WTC11 (cell line): ENCODE results near the gene SARDH.

Experiments
- ATF1 ChIP-seq: sonication (generic); formaldehyde crosslinking; IDR thresholded peaks from 2 replicates; pipeline ENCODE4 v1.8.1; 2023; ENCODE audit warnings: mild to moderate bottlenecking, moderate library complexity, missing genetic modification reagents
- CREM ChIP-seq: sonication (generic); formaldehyde crosslinking; IDR thresholded peaks from 2 replicates; pipeline ENCODE4 v1.8.1; 2022; ENCODE audit warnings: mild to moderate bottlenecking, missing genetic modification reagents, moderate library complexity
- ELF4 ChIP-seq: sonication (generic); formaldehyde crosslinking; IDR thresholded peaks from 2 replicates; pipeline ENCODE4 v1.8.1; 2022; ENCODE audit warnings: low read depth, mild to moderate bottlenecking, moderate library complexity, missing genetic modification reagents
- HMGXB4 ChIP-seq: sonication (generic); formaldehyde crosslinking; IDR thresholded peaks from 2 replicates; pipeline ENCODE4 v1.8.1; 2023; ENCODE audit warnings: mild to moderate bottlenecking, moderate library complexity, missing genetic modification reagents
- IRF2 ChIP-seq: sonication (generic); formaldehyde crosslinking; IDR thresholded peaks from 2 replicates; pipeline ENCODE4 v1.8.0; 2022; ENCODE audit warnings: low read depth, missing genetic modification reagents, borderline replicate concordance
- MAX ChIP-seq: sonication (generic); formaldehyde crosslinking; IDR thresholded peaks from 2 replicates; pipeline ENCODE4 v1.8.0; 2022; ENCODE audit warnings: mild to moderate bottlenecking, missing genetic modification reagents
- MYBL2 ChIP-seq: sonication (generic); formaldehyde crosslinking; IDR thresholded peaks from 2 replicates; pipeline ENCODE4 v1.8.1; 2023; ENCODE audit warnings: mild to moderate bottlenecking, moderate library complexity, missing genetic modification reagents
- NR1H2 ChIP-seq: sonication (generic); formaldehyde crosslinking; IDR thresholded peaks from 2 replicates; pipeline ENCODE4 v1.9.0; 2021; ENCODE audit warnings: mild to moderate bottlenecking, moderate library complexity, missing genetic modification reagents
- TF ChIP-seq, protein P1 (sequence below): fragments of 200-600 bp; IDR thresholded peaks from 2 replicates; pipeline ENCODE4 v1.8.0; 2022; ENCODE audit warnings: antibody characterized with exemption
- TF ChIP-seq, protein P2 (sequence below): sonication (generic); formaldehyde crosslinking; IDR thresholded peaks from 2 replicates; pipeline ENCODE4 v1.8.0; 2023; ENCODE audit warnings: missing genetic modification reagents
- TF ChIP-seq, protein P3 (sequence below): sonication (generic); formaldehyde crosslinking; IDR thresholded peaks from 2 replicates; pipeline ENCODE4 v1.8.1; 2023; ENCODE audit warnings: mild to moderate bottlenecking, missing genetic modification reagents
- TF ChIP-seq, protein P4 (sequence below): fragments of 250-450 bp; sonication (Bioruptor Pico); IDR thresholded peaks from 2 replicates; pipeline ENCODE4 v2.1.2; 2022; ENCODE audit warnings: mild to moderate bottlenecking, moderate library complexity
- TF ChIP-seq, protein P5 (sequence below): sonication (generic); formaldehyde crosslinking; IDR thresholded peaks from 2 replicates; pipeline ENCODE4 v1.8.1; 2022; ENCODE audit warnings: low read depth, missing genetic modification reagents, borderline replicate concordance
- TF ChIP-seq, protein P6 (sequence below): sonication (generic); formaldehyde crosslinking; IDR thresholded peaks from 2 replicates; pipeline ENCODE4 v1.8.0; 2023; ENCODE audit warnings: mild to moderate bottlenecking, missing genetic modification reagents

DNA sequence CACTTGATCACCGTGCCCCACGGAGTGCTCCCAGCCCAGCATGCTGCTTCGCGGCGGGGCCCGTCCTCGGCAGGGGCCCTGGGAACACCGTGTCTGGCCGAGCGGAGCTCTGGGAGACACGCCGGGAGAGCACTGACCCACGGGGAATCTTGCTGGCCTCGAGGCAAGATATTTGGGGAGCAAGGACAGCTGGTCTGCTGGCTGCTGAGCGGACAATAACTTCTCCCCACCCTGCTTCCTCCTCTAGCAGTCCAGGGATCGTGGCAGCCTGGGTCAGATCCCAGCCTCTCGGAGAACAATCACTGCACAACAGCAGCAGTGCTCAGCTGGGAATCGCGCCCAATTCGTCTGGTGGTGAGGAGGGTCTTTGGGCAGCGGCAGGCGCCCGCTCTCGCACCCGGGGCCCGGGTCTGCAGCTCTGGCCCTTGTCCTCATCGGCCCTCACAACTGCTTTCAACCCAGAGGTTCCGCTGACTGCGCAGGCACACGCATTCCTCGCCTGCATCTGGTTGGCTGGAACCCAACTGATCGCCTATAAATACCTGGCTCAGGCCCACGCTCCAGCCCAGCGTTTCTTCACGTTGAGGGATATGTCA is 58.6 kb downstream of the SARDH start:
- TF ChIP-seq HMGXB4 = no peak
- TF ChIP-seq, protein P1, sequence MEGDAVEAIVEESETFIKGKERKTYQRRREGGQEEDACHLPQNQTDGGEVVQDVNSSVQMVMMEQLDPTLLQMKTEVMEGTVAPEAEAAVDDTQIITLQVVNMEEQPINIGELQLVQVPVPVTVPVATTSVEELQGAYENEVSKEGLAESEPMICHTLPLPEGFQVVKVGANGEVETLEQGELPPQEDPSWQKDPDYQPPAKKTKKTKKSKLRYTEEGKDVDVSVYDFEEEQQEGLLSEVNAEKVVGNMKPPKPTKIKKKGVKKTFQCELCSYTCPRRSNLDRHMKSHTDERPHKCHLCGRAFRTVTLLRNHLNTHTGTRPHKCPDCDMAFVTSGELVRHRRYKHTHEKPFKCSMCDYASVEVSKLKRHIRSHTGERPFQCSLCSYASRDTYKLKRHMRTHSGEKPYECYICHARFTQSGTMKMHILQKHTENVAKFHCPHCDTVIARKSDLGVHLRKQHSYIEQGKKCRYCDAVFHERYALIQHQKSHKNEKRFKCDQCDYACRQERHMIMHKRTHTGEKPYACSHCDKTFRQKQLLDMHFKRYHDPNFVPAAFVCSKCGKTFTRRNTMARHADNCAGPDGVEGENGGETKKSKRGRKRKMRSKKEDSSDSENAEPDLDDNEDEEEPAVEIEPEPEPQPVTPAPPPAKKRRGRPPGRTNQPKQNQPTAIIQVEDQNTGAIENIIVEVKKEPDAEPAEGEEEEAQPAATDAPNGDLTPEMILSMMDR = no peak
- TF ChIP-seq, protein P2, sequence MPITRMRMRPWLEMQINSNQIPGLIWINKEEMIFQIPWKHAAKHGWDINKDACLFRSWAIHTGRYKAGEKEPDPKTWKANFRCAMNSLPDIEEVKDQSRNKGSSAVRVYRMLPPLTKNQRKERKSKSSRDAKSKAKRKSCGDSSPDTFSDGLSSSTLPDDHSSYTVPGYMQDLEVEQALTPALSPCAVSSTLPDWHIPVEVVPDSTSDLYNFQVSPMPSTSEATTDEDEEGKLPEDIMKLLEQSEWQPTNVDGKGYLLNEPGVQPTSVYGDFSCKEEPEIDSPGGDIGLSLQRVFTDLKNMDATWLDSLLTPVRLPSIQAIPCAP (CRISPR knock-in tag) = no peak
- no peak for TF ChIP-seq ATF1
- TF ChIP-seq CREM (CRISPR knock-in tag) = no peak
- no peak for TF ChIP-seq MAX (CRISPR knock-in tag)
- TF ChIP-seq, protein P3, sequence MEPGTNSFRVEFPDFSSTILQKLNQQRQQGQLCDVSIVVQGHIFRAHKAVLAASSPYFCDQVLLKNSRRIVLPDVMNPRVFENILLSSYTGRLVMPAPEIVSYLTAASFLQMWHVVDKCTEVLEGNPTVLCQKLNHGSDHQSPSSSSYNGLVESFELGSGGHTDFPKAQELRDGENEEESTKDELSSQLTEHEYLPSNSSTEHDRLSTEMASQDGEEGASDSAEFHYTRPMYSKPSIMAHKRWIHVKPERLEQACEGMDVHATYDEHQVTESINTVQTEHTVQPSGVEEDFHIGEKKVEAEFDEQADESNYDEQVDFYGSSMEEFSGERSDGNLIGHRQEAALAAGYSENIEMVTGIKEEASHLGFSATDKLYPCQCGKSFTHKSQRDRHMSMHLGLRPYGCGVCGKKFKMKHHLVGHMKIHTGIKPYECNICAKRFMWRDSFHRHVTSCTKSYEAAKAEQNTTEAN (CRISPR knock-in tag) = no peak
- no peak for TF ChIP-seq NR1H2 (CRISPR knock-in tag)
- no peak for TF ChIP-seq MYBL2 (CRISPR knock-in tag)
- no peak for TF ChIP-seq IRF2 (CRISPR knock-in tag)
- TF ChIP-seq ELF4 (CRISPR knock-in tag) = no peak
- TF ChIP-seq, protein P4, sequence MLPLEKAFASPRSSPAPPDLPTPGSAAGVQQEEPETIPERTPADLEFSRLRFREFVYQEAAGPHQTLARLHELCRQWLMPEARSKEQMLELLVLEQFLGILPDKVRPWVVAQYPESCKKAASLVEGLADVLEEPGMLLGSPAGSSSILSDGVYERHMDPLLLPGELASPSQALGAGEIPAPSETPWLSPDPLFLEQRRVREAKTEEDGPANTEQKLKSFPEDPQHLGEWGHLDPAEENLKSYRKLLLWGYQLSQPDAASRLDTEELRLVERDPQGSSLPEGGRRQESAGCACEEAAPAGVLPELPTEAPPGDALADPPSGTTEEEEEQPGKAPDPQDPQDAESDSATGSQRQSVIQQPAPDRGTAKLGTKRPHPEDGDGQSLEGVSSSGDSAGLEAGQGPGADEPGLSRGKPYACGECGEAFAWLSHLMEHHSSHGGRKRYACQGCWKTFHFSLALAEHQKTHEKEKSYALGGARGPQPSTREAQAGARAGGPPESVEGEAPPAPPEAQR = no peak
- TF ChIP-seq, protein P5, sequence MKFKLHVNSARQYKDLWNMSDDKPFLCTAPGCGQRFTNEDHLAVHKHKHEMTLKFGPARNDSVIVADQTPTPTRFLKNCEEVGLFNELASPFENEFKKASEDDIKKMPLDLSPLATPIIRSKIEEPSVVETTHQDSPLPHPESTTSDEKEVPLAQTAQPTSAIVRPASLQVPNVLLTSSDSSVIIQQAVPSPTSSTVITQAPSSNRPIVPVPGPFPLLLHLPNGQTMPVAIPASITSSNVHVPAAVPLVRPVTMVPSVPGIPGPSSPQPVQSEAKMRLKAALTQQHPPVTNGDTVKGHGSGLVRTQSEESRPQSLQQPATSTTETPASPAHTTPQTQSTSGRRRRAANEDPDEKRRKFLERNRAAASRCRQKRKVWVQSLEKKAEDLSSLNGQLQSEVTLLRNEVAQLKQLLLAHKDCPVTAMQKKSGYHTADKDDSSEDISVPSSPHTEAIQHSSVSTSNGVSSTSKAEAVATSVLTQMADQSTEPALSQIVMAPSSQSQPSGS (CRISPR knock-in tag) = no peak
- TF ChIP-seq, protein P6, sequence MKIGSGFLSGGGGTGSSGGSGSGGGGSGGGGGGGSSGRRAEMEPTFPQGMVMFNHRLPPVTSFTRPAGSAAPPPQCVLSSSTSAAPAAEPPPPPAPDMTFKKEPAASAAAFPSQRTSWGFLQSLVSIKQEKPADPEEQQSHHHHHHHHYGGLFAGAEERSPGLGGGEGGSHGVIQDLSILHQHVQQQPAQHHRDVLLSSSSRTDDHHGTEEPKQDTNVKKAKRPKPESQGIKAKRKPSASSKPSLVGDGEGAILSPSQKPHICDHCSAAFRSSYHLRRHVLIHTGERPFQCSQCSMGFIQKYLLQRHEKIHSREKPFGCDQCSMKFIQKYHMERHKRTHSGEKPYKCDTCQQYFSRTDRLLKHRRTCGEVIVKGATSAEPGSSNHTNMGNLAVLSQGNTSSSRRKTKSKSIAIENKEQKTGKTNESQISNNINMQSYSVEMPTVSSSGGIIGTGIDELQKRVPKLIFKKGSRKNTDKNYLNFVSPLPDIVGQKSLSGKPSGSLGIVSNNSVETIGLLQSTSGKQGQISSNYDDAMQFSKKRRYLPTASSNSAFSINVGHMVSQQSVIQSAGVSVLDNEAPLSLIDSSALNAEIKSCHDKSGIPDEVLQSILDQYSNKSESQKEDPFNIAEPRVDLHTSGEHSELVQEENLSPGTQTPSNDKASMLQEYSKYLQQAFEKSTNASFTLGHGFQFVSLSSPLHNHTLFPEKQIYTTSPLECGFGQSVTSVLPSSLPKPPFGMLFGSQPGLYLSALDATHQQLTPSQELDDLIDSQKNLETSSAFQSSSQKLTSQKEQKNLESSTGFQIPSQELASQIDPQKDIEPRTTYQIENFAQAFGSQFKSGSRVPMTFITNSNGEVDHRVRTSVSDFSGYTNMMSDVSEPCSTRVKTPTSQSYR (CRISPR knock-in tag) = no peak
